Measurements from ENCODE around the gene ATXN7L2. TPM values are rescaled to one million over a fixed set of nuclear protein-coding genes. Genes with fewer than 3 reads are reported as not detected.

Gene ATXN7L2
- total and polyA plus RNA-seq, 2 of the 8 experiments (the other 6 are each of a cell fraction or from before 2014, with no cell fraction given), result 8.1 to 9.3 TPM

DNA sequence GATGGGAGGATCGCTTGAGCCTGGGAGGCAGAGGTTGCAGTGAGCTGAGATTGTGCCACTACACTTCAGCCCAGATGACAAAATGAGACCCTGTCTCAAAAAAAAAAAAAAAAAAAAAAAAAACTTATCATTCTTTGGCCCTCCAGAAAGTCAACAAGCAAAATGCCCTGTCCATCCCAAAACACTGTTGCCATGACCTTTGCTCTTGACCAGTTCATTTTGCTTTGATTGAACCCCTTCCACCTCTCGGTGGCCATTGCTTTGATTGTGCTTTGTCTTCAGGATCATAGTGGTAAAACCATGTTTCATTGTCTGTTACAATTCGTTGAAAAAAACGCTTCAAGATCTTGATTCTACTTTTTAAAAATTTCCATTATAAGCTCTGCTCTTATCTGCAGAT, 25.9 kb upstream of the ATXN7L2 start:
- POLR2A ChIA-PET (ENCODE audit: partially characterized antibody), result interaction anchor here (1.2 kb wide), 1 partner anchor 62 kb away, joined by 3 read pairs; no protein-coding TSS in a partner anchor

More for the DNA sequence above, 25.9 kb upstream of the ATXN7L2 start:
- no peak for TF ChIP-seq SUZ12 (IDR thresholded peaks at IDR 0.05; ENCODE audit: low read length)
- TF ChIP-seq TEAD4 (IDR thresholded peaks at IDR 0.05; ENCODE audit: low read depth, low read length), result no peak
- TF ChIP-seq GTF2F1 (IDR thresholded peaks at IDR 0.05; ENCODE audit: borderline replicate concordance, low read depth, low read length), result no peak
- no peak for TF ChIP-seq YY1 (IDR thresholded peaks at IDR 0.05; ENCODE audit: low read depth, low read length)
- no peak for TF ChIP-seq HDAC6 (IDR thresholded peaks at IDR 0.05; ENCODE audit: low read depth, low read length)
- no peak for TF ChIP-seq SIX5 (IDR thresholded peaks at IDR 0.05; ENCODE audit: low read depth, low read length)
- TF ChIP-seq MAFK (IDR thresholded peaks at IDR 0.05; ENCODE audit: low read depth, low read length), result no peak
- no peak for TF ChIP-seq SRF (IDR thresholded peaks at IDR 0.05; ENCODE audit: low read depth, low read length)
- no peak for TF ChIP-seq EP300 (IDR thresholded peaks at IDR 0.05; ENCODE audit: borderline replicate concordance in 1 of 2, low read depth in 2 of 2, low read length in 2 of 2)
- no peak for TF ChIP-seq EGR1 (IDR thresholded peaks at IDR 0.05; ENCODE audit: borderline replicate concordance, low read depth, low read length)
- TF ChIP-seq JUND (IDR thresholded peaks at IDR 0.05; ENCODE audit: low read length), result no peak
- TF ChIP-seq POLR2A (IDR thresholded peaks at IDR 0.05; ENCODE audit: control extremely low read depth in 1 of 2, low read depth in 2 of 2, low read length in 2 of 2), result no peak
- no peak for TF ChIP-seq PHF8 (conservative IDR thresholded peaks at IDR 0.05; ENCODE audit: low read depth, low read length)
- no peak for TF ChIP-seq SAP30 (IDR thresholded peaks at IDR 0.05; ENCODE audit: insufficient read depth, insufficient replicate concordance, low read length)
- TF ChIP-seq RBBP5 (IDR thresholded peaks at IDR 0.05; ENCODE audit: borderline replicate concordance, low read depth, low read length), result no peak
- Histone ChIP-seq H2BK12ac (ENCODE audit: low read depth, low read length) (no peak overlapping the region), H4K20me1 (replicated peaks in 1 of 2; ENCODE audit: control insufficient read depth in 1 of 2, insufficient read depth in 2 of 2, low read length in 2 of 2) (no peaks in the 10 kb centered on the region), H2BK120ac (replicated peaks; ENCODE audit: low read depth, low read length) (no peak overlapping the region), H3K79me1 (ENCODE audit: low read depth, low read length) (no peaks in the 10 kb centered on the region), H3K4ac (replicated peaks; ENCODE audit: insufficient read length, low read depth, low read length) (no peak overlapping the region), H3K14ac (ENCODE audit: insufficient read length) (no peak overlapping the region), H3K4me3 (ENCODE audit: extremely low read depth in 1 of 4, insufficient read depth in 2 of 4, low read depth in 3 of 4, low read length in 4 of 4) (no peak overlapping the region), H2BK5ac (ENCODE audit: low read depth, low read length) (no peak overlapping the region), H3K79me2 (ENCODE audit: control insufficient read depth in 1 of 2, insufficient read depth in 2 of 2, low read length in 2 of 2) (no peaks in the 10 kb centered on the region), H2AK5ac (ENCODE audit: low read depth, low read length) (no peak overlapping the region), H2BK15ac (ENCODE audit: low read length) (no peak overlapping the region), H3K4me2 (ENCODE audit: insufficient read depth in 1 of 2, low read depth in 2 of 2, low read length in 2 of 2) (no peak overlapping the region), H3K56ac (replicated peaks; ENCODE audit: insufficient read length, low read depth, low read length) (no peak overlapping the region), H3K9me3 (ENCODE audit: insufficient read depth in 2 of 2, low read depth in 1 of 2, low read length in 1 of 2) (peaks cover 4 to 16% of the 10 kb centered on the region in 2 experiments), H3K36me3 (ENCODE audit: control insufficient read depth in 2 of 4, insufficient read depth in 4 of 4, low read length in 3 of 4) (no peaks in the 10 kb centered on the region), H2AFZ (ENCODE audit: low read length) (no peak overlapping the region), H2BK20ac (ENCODE audit: low read length) (no peak overlapping the region), H3K9ac (replicated peaks in 1 of 4; ENCODE audit: extremely low read depth in 1 of 4, low read depth in 3 of 4, low read length in 3 of 4) (no peak overlapping the region), H3K23ac (ENCODE audit: insufficient read length) (no peak overlapping the region), H3K23me2 (ENCODE audit: low read depth, low read length) (no peaks in the 10 kb centered on the region), H3K27me3 (replicated peaks in 1 of 4; ENCODE audit: control insufficient read depth in 3 of 4, extremely low read depth in 1 of 4, insufficient read depth in 3 of 4, low read length in 3 of 4) (no peaks in the 10 kb centered on the region), H4K5ac (ENCODE audit: insufficient read length, low read depth, low read length) (no peak overlapping the region), H3K27ac (ENCODE audit: low read depth, low read length) (no peak overlapping the region), H3K18ac (ENCODE audit: extremely low read depth, low read length) (no peak overlapping the region), H4K8ac (ENCODE audit: extremely low read depth, insufficient read depth, low read length) (no peak overlapping the region), H4K91ac (replicated peaks; ENCODE audit: insufficient read length, low read length) (no peak overlapping the region), H3K4me1 (replicated peaks in 1 of 4; ENCODE audit: control insufficient read depth in 3 of 4, insufficient read depth in 4 of 4, low read length in 3 of 4) (no peaks in the 10 kb centered on the region)
- CTCF ChIA-PET (ENCODE audit: partially characterized antibody), result interaction anchor here (1.2 kb wide), 1 partner anchor 36 kb away, joined by 3 read pairs; the partner anchor contains the start of gene CYB561D1
- WGBS, 2 experiments (ENCODE audit: extremely low coverage in 1 of 2, insufficient coverage in 1 of 2, insufficient read length in 1 of 2, insufficient replicate concordance in 2 of 2, low coverage in 1 of 2, low lambda C conversion rate in 2 of 2, missing lambda C conversion rate in 1 of 2), result 98% methylated on average over 4 of the region's 4 CpGs; no CpG with 5 or more reads in 1 of the 2 experiments
- no peak for DNase-seq (ENCODE audit: low read depth in 1 of 2, low spot score in 2 of 2)
- no peak for FAIRE-seq
